Renal cortex interstitium (tissue), 11 donors: ENCODE measurements around the gene ARL15. TPM values are rescaled to one million over a fixed set of nuclear protein-coding genes. Genes with fewer than 3 reads are reported as not detected.
A peak's percentile ranks its signal among the peaks of the same experiment; 100 is the strongest.

Experiments used
- DNase-seq, 11 donors: peaks; one replicate each; pipeline ENCODE4 v3.0.0-alpha.2; 2013; ENCODE audit warnings: low read depth in 9 of 11, low spot score in 4 of 11; ENCODE audit errors: extremely low read depth in 1 of 11
- polyA plus RNA-seq, 3 donors: library from polyadenylated mRNA; unstranded; fragments of 120-200 nt; gene quantifications; one replicate each; pipeline ENCODE4 v1.2.1, GENCODE V29; 2013; ENCODE audit not compliant: insufficient read length in 3 of 3

ARL15 gene
- polyA plus RNA-seq, 3 donors: 27.3 to 30.9 (median 30.0) TPM

- no peak for DNase-seq
These were observed 164.0 kb downstream of the ARL15 start for GRCh38 chr5:54146390-54146789.

DNA sequence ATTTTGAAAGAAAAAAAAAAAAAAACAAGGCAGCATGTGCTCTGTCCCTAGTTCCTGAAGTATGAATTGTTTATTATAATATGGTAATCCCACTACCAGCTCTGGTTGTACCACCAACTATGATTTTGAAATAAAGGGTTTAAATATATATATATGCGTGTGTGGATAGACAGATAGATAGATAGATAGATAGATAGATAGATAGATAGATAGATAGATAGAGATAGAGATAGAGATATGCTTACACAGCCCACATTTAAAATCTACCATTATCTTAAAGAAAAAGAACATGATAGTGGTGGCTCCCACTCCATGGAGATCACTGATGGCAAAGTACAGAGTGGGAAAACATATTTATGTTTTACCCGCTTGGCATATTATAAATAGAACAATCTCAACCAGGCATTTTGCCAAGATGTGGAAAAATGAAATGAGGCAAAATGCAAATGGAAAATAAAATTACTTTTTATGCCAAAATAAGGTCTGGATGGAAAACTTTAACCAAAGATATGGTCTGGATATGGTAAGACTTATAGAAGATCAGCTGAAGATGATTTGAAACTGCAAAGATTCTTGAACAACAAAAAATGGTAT is 170.0 kb downstream of the ARL15 start:
- no peak for DNase-seq

DNA sequence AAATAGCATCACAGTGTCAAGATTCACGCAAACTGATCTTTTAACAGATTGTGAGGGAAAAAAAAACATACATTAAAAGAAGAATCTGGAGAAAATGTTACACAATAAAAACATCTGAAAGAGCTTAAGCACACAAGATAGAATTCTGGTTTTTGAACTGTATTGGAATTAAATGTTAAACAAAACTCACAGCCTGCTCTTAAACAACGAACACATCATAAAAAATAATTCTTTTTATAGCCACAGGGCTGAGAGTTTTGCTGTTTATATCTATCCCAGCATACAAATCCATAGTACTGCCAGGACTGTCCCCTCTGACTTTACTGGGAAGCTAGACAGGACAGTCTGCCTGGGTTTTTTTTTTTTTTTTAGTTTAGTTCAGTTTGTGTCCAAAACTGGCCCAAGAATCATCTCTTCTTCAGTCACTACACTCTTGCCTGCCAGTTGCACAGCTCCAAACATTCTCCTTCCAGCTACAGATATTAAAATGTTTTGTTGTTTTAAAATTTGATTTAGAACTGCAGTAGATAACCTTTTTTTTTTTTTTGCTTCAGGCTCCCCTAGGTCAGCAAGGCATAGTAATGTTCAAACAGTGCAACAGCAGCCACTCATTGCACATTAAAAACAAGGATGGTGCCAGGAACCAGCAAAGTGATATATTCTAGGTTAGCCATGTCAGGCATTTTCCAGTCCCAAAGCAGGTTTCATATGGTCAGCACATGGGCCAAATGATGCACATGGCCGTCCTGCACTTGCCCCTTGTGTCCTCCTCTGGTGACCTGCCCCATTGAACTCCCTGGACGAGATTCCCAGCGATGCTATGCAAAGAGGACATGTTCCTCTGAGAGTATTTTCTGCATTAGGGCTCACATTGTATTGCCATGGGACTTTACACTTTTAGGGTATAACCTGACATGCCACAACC is 173.6 kb downstream of the ARL15 start:
- peak in 1 of 11 donors; percentile 24 for DNase-seq

DNA sequence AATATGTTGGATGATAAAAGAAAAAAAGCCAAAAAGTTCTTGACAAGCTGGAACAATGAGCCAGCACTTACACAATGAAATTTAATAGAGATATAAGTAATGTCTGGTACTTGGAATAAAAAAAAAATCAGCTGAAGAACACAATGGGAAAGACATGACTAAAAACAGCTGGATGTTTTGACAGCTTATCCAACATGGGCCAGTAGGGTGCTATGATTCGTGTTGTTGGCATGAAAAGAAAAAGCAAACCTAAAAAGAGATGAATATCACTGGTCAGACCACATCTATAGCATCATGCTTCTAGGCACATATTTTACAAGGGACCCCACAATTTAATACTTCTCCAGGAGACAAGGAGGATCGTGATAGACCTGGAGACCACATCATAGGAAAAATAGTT is 175.3 kb downstream of the ARL15 start:
- DNase-seq: no peak

- DNase-seq: no peak
These were observed 176.5 kb downstream of the ARL15 start for GRCh38 chr5:54133917-54134316.

DNA sequence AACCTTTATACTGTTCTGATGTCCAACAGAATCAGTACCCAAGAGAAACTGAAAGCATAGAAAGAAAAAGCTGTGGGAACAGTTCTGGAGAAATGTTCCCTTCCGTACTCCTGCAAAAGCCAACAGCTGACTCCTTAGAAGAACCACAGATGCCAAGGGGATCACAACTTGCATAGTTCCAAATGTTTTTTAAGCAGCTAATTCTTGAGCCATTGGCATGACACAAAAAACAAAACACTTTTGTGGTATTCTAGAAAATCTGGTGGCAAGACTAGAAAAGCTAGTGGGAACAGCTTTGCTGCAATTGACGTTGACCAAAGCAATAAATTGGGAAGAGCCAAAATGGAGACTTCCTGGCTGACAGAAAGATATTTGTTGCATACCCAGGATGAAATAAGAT is 189.9 kb downstream of the ARL15 start:
- DNase-seq: no peak

DNA sequence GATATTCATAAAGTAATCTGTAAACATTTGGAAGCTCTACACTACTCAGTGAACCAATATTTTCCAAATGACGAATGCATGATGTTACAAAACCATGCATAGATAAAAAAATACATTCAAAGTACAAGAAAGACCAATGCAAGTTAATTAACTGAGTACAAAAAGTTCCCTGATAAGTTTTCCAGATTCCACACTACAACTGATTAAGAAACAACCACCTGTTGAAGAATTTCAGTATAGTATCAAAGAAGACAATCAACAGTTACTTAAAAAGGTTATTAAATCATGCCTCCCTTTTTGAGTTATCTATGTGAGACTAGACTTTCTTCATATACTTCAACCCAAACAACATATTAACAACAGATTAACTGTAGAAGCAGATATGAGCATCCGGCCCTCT is 192.4 kb downstream of the ARL15 start:
- DNase-seq: no peak

- DNase-seq: no peak
These were observed 194.5 kb downstream of the ARL15 start for GRCh38 chr5:54115735-54116403.

DNA sequence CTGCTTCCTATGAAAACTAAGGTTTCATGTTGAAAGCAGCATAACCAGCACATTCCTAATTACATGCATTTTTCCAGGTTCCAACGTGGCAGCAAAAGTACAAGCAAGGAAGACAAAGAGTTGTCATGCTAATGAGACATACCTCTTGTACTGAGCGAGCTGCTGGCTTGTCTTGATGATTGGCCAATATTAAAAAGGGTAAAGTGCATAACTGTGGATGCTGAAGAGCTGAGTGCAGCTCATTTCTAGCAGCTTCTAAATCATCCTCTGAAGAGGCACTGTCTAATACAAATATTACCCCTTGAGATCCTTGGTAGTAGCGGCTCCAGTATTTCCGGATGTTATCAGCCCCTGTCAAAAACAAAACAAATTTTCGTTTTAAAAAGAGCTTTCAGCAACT is 197.3 kb downstream of the ARL15 start:
- DNase-seq: no peak

DNA sequence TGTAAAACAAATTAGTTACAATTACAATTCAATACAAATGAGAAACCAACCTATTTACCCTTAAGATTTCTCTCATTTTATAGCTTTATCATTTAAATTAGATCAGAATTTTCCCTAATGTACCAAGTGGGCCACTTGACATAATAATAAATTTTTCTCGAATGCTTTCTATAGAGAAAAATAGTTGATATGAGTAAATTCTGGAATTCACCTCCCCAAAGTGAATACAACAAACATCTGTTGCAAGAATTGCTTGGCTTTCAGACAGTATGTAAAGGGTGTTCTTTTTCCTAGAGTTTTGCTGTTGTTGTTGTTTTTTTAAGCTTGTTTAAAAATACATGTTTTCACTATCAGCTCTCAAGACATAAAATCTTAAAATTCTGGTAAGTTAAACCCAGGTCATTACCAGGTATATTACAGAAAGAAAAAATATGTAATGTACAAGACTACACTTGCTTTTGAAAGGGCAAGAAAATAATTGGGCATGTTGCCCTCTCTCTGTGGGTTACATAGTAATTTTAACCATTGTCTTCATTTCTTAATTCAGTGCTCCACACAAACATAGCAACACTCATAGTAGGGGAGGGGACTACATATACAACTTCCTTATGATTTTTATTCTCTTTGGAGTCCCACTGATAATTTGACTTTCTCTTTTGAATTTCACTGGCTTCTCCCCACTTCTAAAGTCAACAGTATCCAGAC is 200.6 kb downstream of the ARL15 start:
- DNase-seq: no peak

DNA sequence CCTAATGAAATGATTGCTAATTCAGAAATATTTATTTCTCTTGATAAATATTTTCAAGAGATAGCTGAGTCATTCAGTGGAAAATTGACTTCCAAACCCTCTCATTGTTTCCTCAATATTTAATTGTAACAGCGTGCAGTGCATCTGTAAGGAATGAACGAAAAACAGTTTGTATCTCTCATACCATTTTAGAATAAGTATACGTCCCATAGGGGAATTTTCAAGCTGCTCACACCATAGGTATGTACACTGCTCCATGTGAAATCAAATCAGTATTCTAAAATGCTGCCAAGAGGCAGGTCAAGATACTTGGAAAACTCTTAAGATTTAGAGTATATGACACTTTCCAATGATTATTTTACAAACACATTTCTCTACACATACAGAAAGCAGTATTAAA is 202.2 kb downstream of the ARL15 start:
- no peak for DNase-seq

GRCh38 chr5:54103871-54104270 is 206.5 kb downstream of the ARL15 start:
- no peak for DNase-seq

DNA sequence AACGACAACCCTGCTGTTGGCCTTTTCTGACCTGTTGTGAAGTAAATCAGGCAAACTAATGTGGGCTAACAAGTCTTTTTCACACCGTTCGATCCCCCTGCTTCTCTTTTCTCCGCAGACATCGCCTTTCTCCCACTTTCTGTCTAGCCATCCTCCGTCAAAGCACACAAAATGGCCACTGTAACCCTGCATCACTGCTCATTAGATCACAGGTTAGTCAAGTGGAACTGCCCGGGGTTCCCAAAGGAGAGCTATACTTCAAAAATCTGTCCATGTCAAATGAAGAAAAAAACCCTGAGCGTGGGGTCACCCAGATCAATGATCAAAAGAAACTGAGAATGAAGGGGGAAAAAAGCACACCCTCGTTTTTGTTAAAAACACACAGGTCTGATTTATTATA is 212.1 kb downstream of the ARL15 start:
- no peak for DNase-seq

DNA sequence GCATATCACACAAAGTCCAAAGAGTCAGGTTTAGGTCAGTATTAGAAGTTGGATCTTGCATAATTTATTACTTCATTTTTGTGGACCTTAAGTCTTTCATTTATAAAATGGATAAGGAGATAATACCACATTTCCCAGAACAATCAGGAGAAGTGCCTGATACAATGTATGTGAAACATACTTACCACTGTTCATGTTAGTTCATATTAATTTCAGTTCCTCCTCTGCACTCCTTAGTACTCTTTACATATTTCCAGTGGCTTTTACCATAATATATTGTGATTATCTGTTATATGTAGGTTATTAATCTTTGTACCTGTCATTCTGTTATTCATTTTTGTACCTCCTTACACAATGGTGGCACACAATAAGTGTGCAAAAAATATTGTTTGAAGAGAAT is 214.4 kb downstream of the ARL15 start:
- no peak for DNase-seq

- DNase-seq: no peak
These were observed 215.7 kb downstream of the ARL15 start for GRCh38 chr5:54094706-54095105.

GRCh38 chr5:54093861-54094260 is 216.5 kb downstream of the ARL15 start:
- no peak for DNase-seq

DNA sequence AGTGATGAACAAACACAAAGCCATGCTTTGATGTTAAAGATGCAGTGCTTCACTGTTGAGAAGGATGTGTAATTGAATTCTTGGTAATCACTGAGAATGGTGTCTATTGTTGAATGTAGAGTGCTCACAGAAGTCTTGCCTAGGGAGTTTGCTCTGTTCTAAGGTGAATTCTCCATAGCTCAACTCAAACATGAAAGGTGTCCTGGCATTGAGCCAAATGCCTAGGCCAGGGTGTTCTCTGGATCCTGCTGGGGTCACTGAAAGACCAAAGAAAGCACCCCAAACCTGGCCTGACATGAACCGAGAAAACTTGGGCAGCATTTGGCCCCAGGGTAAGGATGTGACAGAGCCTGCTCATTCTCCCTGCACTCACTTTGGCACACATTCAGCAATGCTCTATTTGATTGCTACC is 217.3 kb downstream of the ARL15 start:
- DNase-seq: no peak

- DNase-seq: no peak
These were observed 218.9 kb downstream of the ARL15 start for GRCh38 chr5:54091307-54092130.
